MCF 10A (cell line): ENCODE measurements around the gene KCNC4. TPM values are rescaled to one million over a fixed set of nuclear protein-coding genes. Genes with fewer than 3 reads are reported as not detected.

ENCODE experiments used
- BruUV-seq: library from RNA; stranded (reverse); fragments of 400-500 nt; replicated peaks from 2 replicates; lab custom pipeline; 2021; lab: Mats Ljungman, UMichigan
- CTCF ChIA-PET: fragments of 300-600 bp; sonication (Branson Sonifier 250); formaldehyde crosslinking; extraction: SDS; loops from one replicate; lab custom pipeline; 2021; ENCODE audit warnings: antibody characterized with exemption, inconsistent platforms; lab: Yijun Ruan, JAX
- POLR2A ChIA-PET: fragments of 300-600, 350-650 bp; sonication (Branson Sonifier 250); formaldehyde crosslinking; extraction: SDS; loops from one replicate; lab custom pipeline; 2020; ENCODE audit warnings: antibody characterized with exemption, inconsistent platforms; lab: Yijun Ruan, JAX
- DNase-seq: peaks from one replicate; pipeline ENCODE4 v3.0.0-alpha.2; 2018; ENCODE audit not compliant: unreplicated experiment
- H3K27ac Mint-ChIP-seq: one replicate; pipeline ENCODE4 v1.8.0; 2022; ENCODE audit warnings: mild to moderate bottlenecking, low read depth, mixed read lengths; ENCODE audit not compliant: unreplicated experiment
- H3K27me3 Mint-ChIP-seq: one replicate; pipeline ENCODE4 v1.8.0; 2022; ENCODE audit warnings: mixed read lengths; ENCODE audit not compliant: insufficient read depth, unreplicated experiment
- H3K36me3 Mint-ChIP-seq: one replicate; pipeline ENCODE4 v1.8.0; 2022; ENCODE audit warnings: mild to moderate bottlenecking, moderate library complexity, mixed read lengths; ENCODE audit not compliant: insufficient read depth, unreplicated experiment
- H3K4me1 Mint-ChIP-seq: one replicate; pipeline ENCODE4 v1.8.0; 2022; ENCODE audit warnings: mixed read lengths; ENCODE audit not compliant: insufficient read depth, unreplicated experiment
- H3K4me3 Mint-ChIP-seq: one replicate; pipeline ENCODE4 v1.8.0; 2022; ENCODE audit warnings: mild to moderate bottlenecking, moderate library complexity, mixed read lengths; ENCODE audit not compliant: unreplicated experiment
- H3K9me3 Mint-ChIP-seq: one replicate; pipeline ENCODE4 v1.8.0; 2022; ENCODE audit warnings: mixed read lengths; ENCODE audit not compliant: unreplicated experiment
- CTCF ChIP-seq: fragments of 200-600 bp; IDR thresholded peaks from one replicate; pipeline ENCODE4 v1.8.0; 2022; ENCODE audit warnings: antibody characterized with exemption, mild to moderate bottlenecking; ENCODE audit not compliant: unreplicated experiment
- intact Hi-C: fragments of 100-400 bp; cut with micrococcal nuclease; formaldehyde crosslinking; loops from 2 replicates; pipeline ENCODE4 v1.14.1; 2022
- total RNA-seq: library from RNA; stranded (reverse); gene quantifications from 2 replicates; pipeline ENCODE4 v1.2.3, GENCODE V29; 2022

Gene KCNC4
- total RNA-seq, 1 experiment from 2014 or later, result 1.3 TPM

- no peak for DNase-seq
- ChIA-PET POLR2A (no interaction called here), CTCF (no interaction called here)
- Mint-ChIP-seq H3K4me1 (no peaks in the 10 kb centered on the region), H3K9me3 (no peaks in the 10 kb centered on the region), H3K36me3 (no peaks in the 10 kb centered on the region), H3K27me3 (peaks cover 12% of the 10 kb centered on the region), H3K4me3 (no peak overlapping the region), H3K27ac (no peak overlapping the region)
- no peak for TF ChIP-seq CTCF
- BruUV-seq, result no TSS peak
- intact Hi-C loops, result no loop called here
Observed at GRCh38 chr1:110173466-110174105, 36.5 kb upstream of the KCNC4 start.

- H3K36me3 Mint-ChIP-seq, result no peaks in the 10 kb centered on the region
- H3K9me3 Mint-ChIP-seq, result no peaks in the 10 kb centered on the region
- no peak overlapping the region for H3K27ac Mint-ChIP-seq
- ChIA-PET CTCF (interaction anchor here (0.6 kb wide), 1 partner anchor 183 kb away, joined by 3 read pairs; no protein-coding TSS in a partner anchor), POLR2A (no interaction called here)
- intact Hi-C loops, result no loop called here
- peaks cover 12% of the 10 kb centered on the region for H3K27me3 Mint-ChIP-seq
- TF ChIP-seq CTCF, result no peak
- no peak for DNase-seq
- H3K4me1 Mint-ChIP-seq, result no peaks in the 10 kb centered on the region
- H3K4me3 Mint-ChIP-seq, result no peak overlapping the region
- BruUV-seq, result no TSS peak
Observed at GRCh38 chr1:110174961-110175360, 35.2 kb upstream of the KCNC4 start.

GRCh38 chr1:110176299-110176956 is 33.7 kb upstream of the KCNC4 start:
- peak; percentile 59 for DNase-seq
- POLR2A ChIA-PET, result interaction anchor here (1.1 kb wide), 1 partner anchor 14 kb away, joined by 3 read pairs; no protein-coding TSS in a partner anchor
- no peak for TF ChIP-seq CTCF
- Mint-ChIP-seq H3K9me3 (no peaks in the 10 kb centered on the region), H3K4me3 (no peak overlapping the region), H3K36me3 (no peaks in the 10 kb centered on the region), H3K4me1 (no peaks in the 10 kb centered on the region), H3K27ac (no peak overlapping the region), H3K27me3 (peaks cover 11% of the 10 kb centered on the region)
- CTCF ChIA-PET, result interaction anchor here (1.0 to 1.3 kb wide), 5 partner anchors 10 to 88 kb away, joined by 3 to 4 read pairs (median 3); no protein-coding TSS in a partner anchor
- no TSS peak for BruUV-seq
- intact Hi-C loops, result no loop called here

DNA sequence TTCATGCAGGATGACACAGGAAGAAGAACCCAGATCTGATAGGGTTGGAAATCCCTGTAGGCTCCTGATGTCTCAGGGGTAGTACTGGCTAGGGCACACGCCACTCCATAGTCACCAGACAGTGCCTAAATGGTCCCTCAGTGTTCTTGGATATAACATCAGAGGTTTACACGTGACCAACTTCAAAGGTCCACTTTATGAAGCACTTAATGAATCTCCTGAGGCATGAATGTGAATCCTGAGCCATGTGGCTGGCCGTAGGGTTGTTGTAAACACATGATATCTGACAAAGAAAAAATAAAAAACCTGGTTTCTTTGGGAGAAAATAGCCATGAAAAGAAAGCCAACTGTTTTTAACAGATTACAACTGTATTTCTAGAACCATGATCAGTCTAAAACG is 32.3 kb upstream of the KCNC4 start:
- CTCF ChIA-PET, result interaction anchor here (0.6 kb wide), 2 partner anchors 9 to 346 kb away, joined by 3 to 4 read pairs; no protein-coding TSS in a partner anchor
- Mint-ChIP-seq H3K4me1 (no peaks in the 10 kb centered on the region), H3K4me3 (no peak overlapping the region), H3K27me3 (no peaks in the 10 kb centered on the region), H3K9me3 (no peaks in the 10 kb centered on the region), H3K27ac (no peak overlapping the region), H3K36me3 (no peaks in the 10 kb centered on the region)
- no TSS peak for BruUV-seq
- intact Hi-C loops, result no loop called here
- no peak for TF ChIP-seq CTCF
- POLR2A ChIA-PET, result no interaction called here
- DNase-seq, result no peak
